GM19099 (cell line): ENCODE measurements around the gene CTF1.
A peak's percentile ranks its signal among the peaks of the same experiment; 100 is the strongest.

ENCODE experiments used
- POLR2A ChIP-seq: IDR thresholded peaks from 3 replicates; pipeline ENCODE4 v1.6.1; 2011; ENCODE audit warnings: low read depth; ENCODE audit not compliant: insufficient read length; ENCODE audit errors: extremely low read depth

CTF1 gene

GRCh38 chr16:30896261-30896888 lies at the start of gene CTF1:
TSS of gene CTF1 (plus strand) at chr16:30896614. CDS start at chr16:30896644, 30 bp downstream.
- TF ChIP-seq POLR2A, result no peak

- TF ChIP-seq POLR2A, result no peak
Measured at GRCh38 chr16:30846649-30847402, 49.6 kb upstream of the CTF1 start.

- no peak for TF ChIP-seq POLR2A
Measured at GRCh38 chr16:30850246-30850645, 46.2 kb upstream of the CTF1 start.

GRCh38 chr16:30853758-30854157 lies 42.7 kb upstream of the CTF1 start:
- no peak for TF ChIP-seq POLR2A

GRCh38 chr16:30858111-30858495 lies 38.3 kb upstream of the CTF1 start:
- TF ChIP-seq POLR2A, result no peak

- no peak for TF ChIP-seq POLR2A
Measured at GRCh38 chr16:30858829-30859423, 37.5 kb upstream of the CTF1 start.

- no peak for TF ChIP-seq POLR2A
Measured at GRCh38 chr16:30866031-30866430, 30.4 kb upstream of the CTF1 start.

- TF ChIP-seq POLR2A, result no peak
Measured at GRCh38 chr16:30867747-30868146, 28.7 kb upstream of the CTF1 start.

GRCh38 chr16:30870904-30871303 lies 25.5 kb upstream of the CTF1 start:
- TF ChIP-seq POLR2A, result no peak

- TF ChIP-seq POLR2A, result no peak
Measured at GRCh38 chr16:30874244-30874820, 22.1 kb upstream of the CTF1 start.

GRCh38 chr16:30874821-30875717 lies 21.3 kb upstream of the CTF1 start:
- TF ChIP-seq POLR2A, result peak; percentile 98

- TF ChIP-seq POLR2A, result no peak
Measured at GRCh38 chr16:30875871-30876801, 20.3 kb upstream of the CTF1 start.

GRCh38 chr16:30876867-30877266 lies 19.5 kb upstream of the CTF1 start:
- peak; percentile 0 for TF ChIP-seq POLR2A
